Measurements from ENCODE around the gene PDXP. TPM values are rescaled to one million over a fixed set of nuclear protein-coding genes. Genes with fewer than 3 reads are reported as not detected.

PDXP gene
- total RNA-seq, 1 donor from 2014 or later = 6.7 TPM

GRCh38 chr22:37628830-37629229, 29.7 kb upstream of the PDXP start:
- no peak for DNase-seq (ENCODE audit: low read depth in 2 of 2)

- DNase-seq (ENCODE audit: low read depth in 2 of 2) = no peak
Measured at GRCh38 chr22:37629928-37630327, 28.6 kb upstream of the PDXP start.

DNA sequence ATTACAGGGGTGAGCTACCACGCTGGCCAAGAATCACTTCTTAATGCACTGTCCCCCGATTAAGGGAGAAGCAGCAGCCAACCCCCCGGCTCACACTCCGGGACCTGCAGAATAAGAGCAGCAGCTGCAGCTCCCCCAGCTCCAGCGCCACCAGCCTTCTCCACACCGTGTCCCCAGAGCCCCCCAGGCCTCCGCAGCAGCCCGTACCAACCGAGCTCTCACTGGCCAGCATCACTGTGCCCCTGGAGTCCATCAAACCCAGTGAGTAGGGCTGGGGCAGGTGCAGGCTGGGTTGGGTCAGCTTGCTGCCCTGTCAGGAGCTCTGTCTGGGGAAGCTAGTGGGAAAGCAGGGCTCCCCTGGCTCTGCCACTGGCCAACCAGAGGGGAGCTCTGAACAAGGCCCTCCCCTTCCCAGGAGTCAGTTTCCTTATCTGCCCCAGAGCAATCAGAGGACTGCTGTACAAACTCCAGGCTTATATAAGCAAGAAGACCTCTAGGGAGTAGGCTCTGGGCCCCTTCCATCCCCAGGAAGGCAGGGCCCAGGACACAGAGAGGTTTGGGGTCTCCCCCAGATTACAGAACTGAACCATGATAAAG, 27.6 kb upstream of the PDXP start:
- DNase-seq (ENCODE audit: low read depth in 2 of 2) = no peak

DNA sequence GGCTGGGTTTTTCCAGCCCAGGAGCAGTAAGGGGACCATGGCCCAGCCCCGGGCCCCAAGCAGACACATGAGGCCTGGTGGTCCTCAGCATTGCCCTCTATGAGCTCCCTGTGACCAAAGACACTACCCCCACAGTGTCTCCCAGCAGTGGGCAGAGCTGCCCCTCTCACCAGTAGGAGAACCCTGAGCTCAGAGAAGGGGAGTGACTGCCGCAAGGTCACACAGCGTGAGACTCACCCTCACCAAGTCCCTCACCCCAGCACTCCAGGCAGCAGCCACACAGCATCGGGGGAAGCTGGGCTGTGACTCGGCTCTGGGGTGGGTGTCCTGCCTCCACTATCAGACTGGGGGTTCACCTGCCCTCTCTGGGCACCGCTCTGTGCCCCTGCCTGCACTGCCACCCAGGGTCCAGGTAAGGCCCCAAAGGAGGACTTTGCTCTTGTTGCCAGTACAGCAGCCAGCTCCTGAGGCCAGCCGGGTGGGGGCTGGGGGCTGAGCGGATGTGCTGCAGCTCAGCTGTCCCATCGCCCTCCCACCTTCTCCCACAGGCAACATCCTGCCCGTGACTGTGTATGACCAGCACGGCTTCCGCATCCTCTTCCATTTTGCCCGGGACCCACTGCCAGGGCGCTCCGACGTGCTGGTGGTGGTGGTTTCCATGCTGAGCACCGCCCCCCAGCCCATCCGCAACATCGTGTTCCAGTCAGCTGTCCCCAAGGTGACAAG, 26.9 kb upstream of the PDXP start:
- DNase-seq (ENCODE audit: low read depth in 2 of 2) = peak; percentile 76 to 86

DNA sequence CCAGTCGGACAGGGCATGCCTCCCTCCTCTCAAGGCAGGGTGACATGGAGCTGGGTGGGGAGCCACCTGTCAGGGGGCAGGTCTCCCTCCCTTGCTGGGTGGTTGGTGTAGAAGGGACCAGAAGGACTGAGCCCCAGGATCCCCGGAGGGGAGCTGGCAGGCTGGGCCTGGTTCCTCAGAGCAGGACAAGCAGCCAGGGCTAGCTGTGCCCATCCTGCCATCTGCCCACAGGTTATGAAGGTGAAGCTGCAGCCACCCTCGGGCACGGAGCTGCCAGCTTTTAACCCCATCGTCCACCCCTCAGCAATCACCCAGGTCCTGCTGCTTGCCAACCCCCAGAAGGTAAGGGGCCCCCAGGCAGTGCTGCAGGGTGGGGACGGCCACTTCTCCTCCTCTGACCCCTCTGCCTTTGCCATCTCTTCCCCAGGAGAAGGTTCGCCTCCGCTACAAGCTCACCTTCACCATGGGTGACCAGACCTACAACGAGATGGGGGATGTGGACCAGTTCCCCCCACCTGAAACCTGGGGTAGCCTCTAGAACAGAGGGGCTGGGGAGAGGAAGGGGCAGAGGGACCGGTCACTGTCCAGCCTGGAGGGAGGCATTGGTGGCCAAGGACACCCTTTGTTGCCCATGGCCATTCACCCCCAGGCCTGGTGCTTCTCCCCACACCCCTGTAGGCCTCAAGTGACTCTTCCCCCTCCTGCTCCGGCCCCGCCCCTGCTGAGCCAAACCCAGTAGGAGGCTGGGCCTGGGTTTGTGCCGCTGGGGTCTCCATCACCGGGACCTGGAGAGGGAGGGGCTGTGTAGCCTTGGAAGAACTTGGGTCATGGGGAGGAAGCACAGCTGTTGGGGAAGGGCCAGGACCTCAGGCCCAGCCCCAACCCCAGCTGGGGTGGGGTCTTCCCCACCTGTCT, 26.1 kb upstream of the PDXP start:
- no peak for DNase-seq (ENCODE audit: low read depth in 2 of 2)

GRCh38 chr22:37633089-37633624, 25.4 kb upstream of the PDXP start:
- DNase-seq (ENCODE audit: low read depth in 2 of 2) = no peak

GRCh38 chr22:37633625-37634416, 24.7 kb upstream of the PDXP start:
- peak in 1 of 2 donors; percentile 69 for DNase-seq (ENCODE audit: low read depth in 2 of 2)

DNA sequence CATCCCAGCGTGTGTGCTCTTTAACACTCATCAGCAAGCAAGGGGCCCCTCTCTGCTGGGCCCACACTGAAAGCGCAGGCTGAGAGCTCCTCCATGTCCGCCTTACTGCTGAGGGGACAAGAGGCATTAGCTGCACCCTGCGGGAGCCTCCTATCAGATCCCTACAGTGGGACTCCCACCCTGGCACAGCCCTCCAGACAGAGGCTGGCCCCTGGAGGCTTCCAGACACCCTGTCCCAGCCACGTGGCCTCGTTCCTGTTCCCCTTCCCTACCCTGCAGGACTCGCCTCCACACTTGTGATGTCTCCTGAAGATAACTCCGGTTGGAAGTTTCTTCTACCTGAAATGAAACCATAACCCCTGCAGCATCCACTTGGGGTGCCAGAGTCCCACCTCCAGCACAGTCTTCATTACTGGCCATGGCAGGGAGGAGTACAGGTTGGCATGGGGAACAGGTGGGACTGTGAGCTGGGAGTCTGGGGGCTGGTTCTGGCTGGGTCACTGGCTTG, 24.1 kb upstream of the PDXP start:
- DNase-seq (ENCODE audit: low read depth in 2 of 2) = no peak

DNA sequence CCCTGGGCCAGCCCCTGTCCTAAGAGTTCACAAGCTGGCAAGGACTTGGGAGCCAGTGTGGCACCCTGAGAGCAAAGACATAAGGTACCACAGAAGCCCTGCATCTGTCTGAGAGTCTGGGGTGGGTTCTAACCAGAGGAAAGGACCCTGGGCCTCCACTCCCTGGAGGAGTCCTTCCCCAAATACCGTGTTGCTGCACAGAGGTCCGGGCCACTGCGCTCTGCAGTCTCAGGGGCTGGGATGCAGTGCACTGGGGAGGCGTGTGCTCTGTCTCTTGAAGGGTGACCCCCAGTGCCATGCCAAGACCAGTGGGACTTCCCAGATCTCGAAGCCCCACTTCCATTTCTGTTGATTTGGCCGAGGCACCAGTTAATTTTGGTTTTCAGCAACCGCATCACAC, 23.4 kb upstream of the PDXP start:
- DNase-seq (ENCODE audit: low read depth in 2 of 2) = no peak

DNA sequence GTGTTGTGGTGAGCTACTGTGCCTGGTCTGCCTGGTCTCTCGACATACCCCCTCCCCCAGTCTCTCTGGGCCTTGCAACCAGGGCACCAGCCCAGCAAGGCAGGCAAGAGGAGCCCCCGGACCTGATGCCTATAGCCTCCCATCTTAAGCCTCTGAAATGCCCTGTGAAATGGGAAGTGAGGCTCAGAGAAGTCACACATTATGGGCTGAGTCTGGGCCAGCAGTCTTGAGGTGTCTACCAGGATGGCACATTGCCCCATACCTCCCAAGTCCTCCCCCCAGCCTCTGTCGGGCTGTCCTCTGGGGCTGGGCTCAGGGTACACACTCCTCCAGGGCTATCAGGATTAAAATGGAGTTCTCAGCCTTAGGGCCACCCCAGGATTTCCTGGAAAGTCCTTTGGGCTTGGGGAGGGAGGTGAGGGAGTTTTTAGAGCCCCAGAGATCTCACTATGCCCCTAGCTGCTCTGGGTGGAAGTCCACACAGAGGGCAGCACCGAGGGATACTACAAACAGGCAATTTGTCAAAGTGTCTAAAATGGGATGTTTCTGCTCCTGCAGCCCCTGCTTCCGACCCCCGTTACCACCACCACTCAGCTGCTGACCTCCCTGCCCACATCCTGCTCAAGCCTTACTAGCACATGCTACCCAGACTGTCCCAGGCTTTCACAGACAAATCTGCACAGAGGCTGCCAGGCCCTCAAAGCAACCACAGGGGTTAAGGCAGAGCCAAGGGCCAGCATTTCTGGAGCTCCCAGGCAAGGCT, 22.2 kb upstream of the PDXP start:
- DNase-seq (ENCODE audit: low read depth in 2 of 2) = no peak

- no peak for DNase-seq (ENCODE audit: low read depth in 2 of 2)
Measured at GRCh38 chr22:37636949-37637273, 21.6 kb upstream of the PDXP start.

DNA sequence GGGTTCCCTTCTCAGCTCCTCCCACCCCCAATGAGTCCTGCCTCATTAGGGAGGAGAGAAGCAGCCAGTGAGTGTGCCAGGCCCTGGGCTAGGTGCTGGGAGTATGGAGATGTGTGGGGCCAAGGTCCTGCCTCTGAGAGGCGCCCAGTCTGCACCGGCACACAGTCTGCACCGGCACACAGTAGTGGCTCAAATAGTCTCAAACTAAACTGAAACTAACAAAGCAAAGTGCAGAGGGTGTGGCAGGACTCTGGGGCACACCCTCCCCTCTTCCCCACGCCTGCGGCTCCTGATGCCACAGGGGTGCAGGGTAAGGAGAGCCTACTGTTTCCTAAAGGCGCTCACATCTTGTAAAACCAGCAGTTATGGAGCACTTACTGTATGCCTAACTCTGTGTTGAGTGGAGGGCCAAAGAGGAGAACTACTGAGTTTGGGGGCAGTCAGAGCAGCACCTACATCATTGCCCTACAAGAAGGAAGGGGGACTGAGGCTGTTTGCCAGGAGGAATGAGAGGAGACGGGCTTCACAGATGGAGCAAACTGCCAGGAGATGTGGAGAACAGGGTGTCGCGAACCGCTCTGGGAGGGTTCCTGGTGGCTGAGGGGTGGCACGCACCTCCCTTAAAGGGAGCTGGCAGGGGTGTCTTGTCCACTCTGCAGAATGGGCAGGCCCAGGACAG, 20.0 kb upstream of the PDXP start:
- no peak for DNase-seq (ENCODE audit: low read depth in 2 of 2)

DNA sequence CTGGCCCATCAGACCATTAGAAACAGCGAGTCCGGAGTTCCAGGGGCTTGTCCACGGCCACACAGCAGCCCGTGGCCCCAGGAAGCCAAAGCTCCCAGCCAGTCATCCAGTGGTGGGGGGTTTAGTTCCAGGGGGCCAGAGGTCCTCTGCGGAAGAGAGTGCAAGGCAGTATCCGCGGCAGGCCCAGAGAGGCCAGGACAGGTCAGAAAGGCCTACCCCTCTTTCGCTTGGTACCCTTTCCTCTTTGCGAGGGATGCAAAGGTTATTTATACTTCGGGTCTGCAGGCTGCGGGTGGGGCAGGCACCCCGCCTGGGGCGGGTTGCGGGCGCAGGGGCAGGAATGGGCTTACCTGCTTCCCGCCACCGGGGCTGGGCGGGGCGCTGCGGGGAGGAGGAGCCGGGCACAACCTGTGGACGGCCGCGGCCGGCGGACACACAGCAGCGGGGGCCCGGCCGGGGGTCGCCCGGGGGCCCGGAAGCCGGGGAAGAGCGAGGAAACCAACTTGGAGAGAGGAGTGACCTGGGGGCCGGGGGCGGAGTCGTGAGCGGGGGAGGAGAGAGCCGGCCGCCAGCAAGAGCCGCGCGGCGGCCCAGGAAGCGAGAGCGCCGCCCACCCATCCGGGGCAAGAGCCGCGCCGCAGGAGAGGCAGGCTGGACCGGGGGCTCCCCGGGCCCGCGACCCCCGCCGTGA, 19.3 kb upstream of the PDXP start, which contains the start of gene SH3BP1:
Gene SH3BP1 (plus strand): TSS at position 600 of the 691 bp plus-strand sequence. CDS start 119 bp downstream, outside the sequence.
- no peak for DNase-seq (ENCODE audit: low read depth in 2 of 2)

DNA sequence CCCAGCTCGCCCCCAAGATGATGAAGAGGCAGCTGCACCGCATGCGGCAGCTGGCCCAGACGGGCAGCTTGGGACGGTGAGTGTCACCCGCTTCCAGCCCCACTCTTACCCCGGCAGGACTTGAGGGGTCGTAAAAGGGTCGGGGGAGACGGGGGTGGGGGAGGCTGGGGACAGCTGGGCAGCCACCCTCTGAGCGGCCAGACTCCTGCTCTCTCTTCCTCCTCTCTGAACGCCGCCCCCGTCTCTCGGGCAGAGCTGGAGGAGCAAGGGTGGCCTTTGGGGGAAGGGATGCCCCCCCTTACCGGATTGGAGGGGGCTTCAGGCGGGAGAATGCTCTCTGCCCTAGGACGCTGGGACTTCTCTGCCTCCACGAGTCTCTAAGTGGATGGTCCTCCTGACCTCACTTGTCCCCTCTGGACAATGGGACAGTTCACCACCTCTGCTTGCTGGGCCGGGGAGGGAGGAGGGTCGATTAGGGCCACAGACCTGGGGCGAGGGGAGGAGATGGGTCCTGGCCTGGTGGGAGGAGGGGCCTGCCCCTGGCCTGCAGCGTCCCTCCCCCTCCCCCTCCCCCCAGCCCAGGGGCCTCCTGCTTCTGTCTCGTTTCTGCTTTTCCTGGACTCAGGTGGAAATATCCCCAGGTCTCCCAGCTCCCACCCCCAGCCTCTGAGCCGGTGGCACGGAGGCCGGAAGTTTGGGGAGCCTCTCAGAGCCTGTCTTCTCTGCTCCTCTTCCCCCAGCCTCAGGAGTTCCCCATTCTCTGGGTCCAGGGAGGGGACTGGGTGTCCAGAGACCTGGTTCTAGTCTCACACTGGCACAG, 18.5 kb upstream of the PDXP start:
- no peak for DNase-seq (ENCODE audit: low read depth in 2 of 2)

- DNase-seq (ENCODE audit: low read depth in 2 of 2) = no peak
Measured at GRCh38 chr22:37640591-37641560, 17.6 kb upstream of the PDXP start.

GRCh38 chr22:37641561-37641949, 17.0 kb upstream of the PDXP start:
- no peak for DNase-seq (ENCODE audit: low read depth in 2 of 2)

DNA sequence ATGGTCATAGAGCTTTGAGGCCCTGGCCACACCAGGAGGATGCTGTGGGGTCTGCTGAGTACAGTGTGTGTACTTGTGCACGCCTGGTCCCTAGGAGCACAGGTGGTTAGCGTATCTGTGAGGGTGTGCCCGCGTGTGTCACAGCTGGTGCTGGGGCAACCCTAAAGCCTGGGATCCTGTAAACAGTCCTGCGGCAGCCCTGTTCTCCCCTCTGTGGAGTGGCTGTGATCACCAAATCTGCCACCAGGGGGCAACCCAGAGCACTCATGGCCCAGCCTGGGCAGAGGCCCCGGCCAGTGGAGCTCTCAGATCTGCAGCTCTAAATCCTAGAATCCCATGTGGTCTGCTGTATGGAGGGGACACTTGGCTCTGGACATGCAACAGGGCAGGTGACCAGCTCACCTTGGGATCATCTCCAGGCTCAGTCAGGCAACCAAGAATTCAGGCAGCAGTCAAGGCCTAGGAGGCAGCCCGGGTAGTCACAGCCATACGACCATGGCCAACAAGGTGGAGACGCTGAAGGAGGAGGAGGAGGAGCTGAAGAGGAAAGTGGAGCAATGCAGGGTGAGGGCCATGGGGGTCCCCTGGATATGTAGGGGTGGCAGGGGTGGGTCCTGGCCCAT, 15.2 kb upstream of the PDXP start:
- DNase-seq (ENCODE audit: low read depth in 2 of 2) = peak in 1 of 2 donors; percentile 63
